Measurements from ENCODE around the gene LRP1.

DNA sequence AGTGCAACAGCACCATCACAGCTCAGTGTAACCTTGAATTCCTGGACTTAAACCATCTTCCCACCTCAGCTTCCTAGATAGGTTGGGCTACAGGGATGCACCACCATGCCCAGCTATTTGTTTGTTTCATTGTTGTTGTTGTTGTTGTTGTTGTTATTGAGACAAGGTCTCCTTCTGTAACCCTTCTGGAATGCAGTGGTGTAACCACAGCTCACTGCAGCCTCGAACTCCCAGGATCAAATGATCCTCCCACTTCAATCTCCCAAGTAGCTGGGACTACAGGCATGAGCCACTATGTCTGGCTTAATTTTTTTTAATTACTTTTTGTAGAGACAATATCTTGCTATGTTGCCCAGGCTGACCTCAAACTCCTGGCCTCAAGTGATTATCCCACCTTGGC, 48.5 kb upstream of the LRP1 start:
- TF ChIP-seq, protein P1, sequence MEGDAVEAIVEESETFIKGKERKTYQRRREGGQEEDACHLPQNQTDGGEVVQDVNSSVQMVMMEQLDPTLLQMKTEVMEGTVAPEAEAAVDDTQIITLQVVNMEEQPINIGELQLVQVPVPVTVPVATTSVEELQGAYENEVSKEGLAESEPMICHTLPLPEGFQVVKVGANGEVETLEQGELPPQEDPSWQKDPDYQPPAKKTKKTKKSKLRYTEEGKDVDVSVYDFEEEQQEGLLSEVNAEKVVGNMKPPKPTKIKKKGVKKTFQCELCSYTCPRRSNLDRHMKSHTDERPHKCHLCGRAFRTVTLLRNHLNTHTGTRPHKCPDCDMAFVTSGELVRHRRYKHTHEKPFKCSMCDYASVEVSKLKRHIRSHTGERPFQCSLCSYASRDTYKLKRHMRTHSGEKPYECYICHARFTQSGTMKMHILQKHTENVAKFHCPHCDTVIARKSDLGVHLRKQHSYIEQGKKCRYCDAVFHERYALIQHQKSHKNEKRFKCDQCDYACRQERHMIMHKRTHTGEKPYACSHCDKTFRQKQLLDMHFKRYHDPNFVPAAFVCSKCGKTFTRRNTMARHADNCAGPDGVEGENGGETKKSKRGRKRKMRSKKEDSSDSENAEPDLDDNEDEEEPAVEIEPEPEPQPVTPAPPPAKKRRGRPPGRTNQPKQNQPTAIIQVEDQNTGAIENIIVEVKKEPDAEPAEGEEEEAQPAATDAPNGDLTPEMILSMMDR (IDR thresholded peaks at IDR 0.05) = no peak
- TF ChIP-seq, protein P2, sequence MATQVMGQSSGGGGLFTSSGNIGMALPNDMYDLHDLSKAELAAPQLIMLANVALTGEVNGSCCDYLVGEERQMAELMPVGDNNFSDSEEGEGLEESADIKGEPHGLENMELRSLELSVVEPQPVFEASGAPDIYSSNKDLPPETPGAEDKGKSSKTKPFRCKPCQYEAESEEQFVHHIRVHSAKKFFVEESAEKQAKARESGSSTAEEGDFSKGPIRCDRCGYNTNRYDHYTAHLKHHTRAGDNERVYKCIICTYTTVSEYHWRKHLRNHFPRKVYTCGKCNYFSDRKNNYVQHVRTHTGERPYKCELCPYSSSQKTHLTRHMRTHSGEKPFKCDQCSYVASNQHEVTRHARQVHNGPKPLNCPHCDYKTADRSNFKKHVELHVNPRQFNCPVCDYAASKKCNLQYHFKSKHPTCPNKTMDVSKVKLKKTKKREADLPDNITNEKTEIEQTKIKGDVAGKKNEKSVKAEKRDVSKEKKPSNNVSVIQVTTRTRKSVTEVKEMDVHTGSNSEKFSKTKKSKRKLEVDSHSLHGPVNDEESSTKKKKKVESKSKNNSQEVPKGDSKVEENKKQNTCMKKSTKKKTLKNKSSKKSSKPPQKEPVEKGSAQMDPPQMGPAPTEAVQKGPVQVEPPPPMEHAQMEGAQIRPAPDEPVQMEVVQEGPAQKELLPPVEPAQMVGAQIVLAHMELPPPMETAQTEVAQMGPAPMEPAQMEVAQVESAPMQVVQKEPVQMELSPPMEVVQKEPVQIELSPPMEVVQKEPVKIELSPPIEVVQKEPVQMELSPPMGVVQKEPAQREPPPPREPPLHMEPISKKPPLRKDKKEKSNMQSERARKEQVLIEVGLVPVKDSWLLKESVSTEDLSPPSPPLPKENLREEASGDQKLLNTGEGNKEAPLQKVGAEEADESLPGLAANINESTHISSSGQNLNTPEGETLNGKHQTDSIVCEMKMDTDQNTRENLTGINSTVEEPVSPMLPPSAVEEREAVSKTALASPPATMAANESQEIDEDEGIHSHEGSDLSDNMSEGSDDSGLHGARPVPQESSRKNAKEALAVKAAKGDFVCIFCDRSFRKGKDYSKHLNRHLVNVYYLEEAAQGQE (IDR thresholded peaks at IDR 0.05; ENCODE audit: insufficient read depth in 1 of 2, low read depth in 2 of 2, low read length in 1 of 2) = no peak
- TF ChIP-seq POLR2AphosphoS5 (IDR thresholded peaks at IDR 0.05; ENCODE audit: low read depth, low read length) = no peak
